Prostate gland (tissue), 2 donors: ENCODE results near the gene BCAT1. TPM values are rescaled to one million over a fixed set of nuclear protein-coding genes. Genes with fewer than 3 reads are reported as not detected.
A peak's percentile ranks its signal among the peaks of the same experiment; 100 is the strongest.
"Not testable (repeated sequence)": the region's sequence is repeated elsewhere in the genome, so short reads cannot be mapped to it uniquely, and the experiment has no call there.

Experiments
- DNase-seq: peaks from one replicate; pipeline ENCODE4 v3.0.0-alpha.2; 2019; ENCODE audit warnings: low spot score
- H3K27ac ChIP-seq, 2 donors: fragments of 200-600 bp; sonication (generic); 2 replicates each; pipeline ENCODE4 v1.5.1; 2017 to 2019
- H3K27me3 ChIP-seq: fragments of 200-600 bp; sonication (generic); replicated peaks from 2 replicates; pipeline ENCODE4 v1.5.1; 2019; ENCODE audit not compliant: insufficient read depth
- H3K36me3 ChIP-seq, 2 donors: fragments of 200-600 bp; sonication (generic); 1 replicate in 1 of 2; 2 replicates in 1 of 2; pipeline versions ENCODE4 v1.5.1 to v1.8.1; 2017 to 2019
- H3K4me1 ChIP-seq: fragments of 200-600 bp; sonication (generic); replicated peaks from 2 replicates; pipeline ENCODE4 v1.5.1; 2019
- H3K4me3 ChIP-seq, 2 donors: fragments of 200-600 bp; sonication (generic); 2 replicates each; pipeline ENCODE4 v1.5.1; 2017 to 2019
- H3K9me3 ChIP-seq: fragments of 200-600 bp; sonication (generic); 2 replicates; pipeline ENCODE4 v1.5.1; 2017
- POLR2A ChIP-seq: fragments of 450-650 bp; IDR thresholded peaks from one replicate; pipeline ENCODE4 v1.6.1; 2016; ENCODE audit warnings: antibody characterized with exemption, mild to moderate bottlenecking
- POLR2AphosphoS5 ChIP-seq: sonication (generic); formaldehyde crosslinking; IDR thresholded peaks from one replicate; pipeline ENCODE4 v1.6.1; 2017; ENCODE audit warnings: antibody characterized with exemption
- WGBS: methylation state at CpG from one replicate; pipeline ENCODE4 v1.1.5; 2018; 5-methylcytosine and 5-hydroxymethylcytosine counted together
- intact Hi-C: fragments of 100-400 bp; cut with DNase I; formaldehyde crosslinking; loops from one replicate; pipeline ENCODE4 v1.14.2; 2022
- total RNA-seq, 2 donors: library from RNA; depleted of rRNA; stranded (reverse); fragments of >200 nt; gene quantifications; one replicate each; pipeline ENCODE4 v1.1.0, GENCODE V29; 2016
- TF ChIP-seq, protein P1 (sequence below), 4 experiments: fragments of 200-600 bp in 2 of 4; fragments of 450-650 bp in 2 of 4; sonication (generic) in 2 of 4; IDR thresholded peaks; 1 replicate in 3 of 4; 2 replicates in 1 of 4; pipeline ENCODE4 v1.5.1; 2016 to 2019; ENCODE audit warnings: antibody characterized with exemption in 4 of 4, mild to moderate bottlenecking in 2 of 4, moderate library complexity in 2 of 4

The BCAT1 gene
- total RNA-seq, 2 donors from 2014 or later = 0.59 to 43.1 TPM

DNA sequence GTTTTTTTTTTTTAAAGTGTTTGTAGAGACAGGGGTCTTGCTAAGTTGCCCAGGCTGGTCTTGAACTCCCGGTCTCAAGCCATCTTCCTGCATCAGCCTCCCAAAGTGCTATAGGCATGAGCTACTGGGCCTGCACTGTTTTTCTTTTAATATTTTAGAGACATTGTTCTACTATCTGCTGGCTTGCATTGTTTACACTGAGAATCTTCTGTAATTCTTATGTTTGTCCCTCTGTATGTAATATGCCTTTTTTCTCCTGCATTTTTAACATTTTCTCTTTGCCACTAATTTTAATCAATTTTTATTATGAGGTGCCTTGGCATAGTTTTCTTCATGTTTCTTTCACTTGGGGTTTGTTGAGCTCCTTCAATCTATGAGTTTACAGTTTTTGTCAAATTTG lies 15.4 kb upstream of the BCAT1 start:
- no peak for TF ChIP-seq POLR2A
- TF ChIP-seq, protein P1, sequence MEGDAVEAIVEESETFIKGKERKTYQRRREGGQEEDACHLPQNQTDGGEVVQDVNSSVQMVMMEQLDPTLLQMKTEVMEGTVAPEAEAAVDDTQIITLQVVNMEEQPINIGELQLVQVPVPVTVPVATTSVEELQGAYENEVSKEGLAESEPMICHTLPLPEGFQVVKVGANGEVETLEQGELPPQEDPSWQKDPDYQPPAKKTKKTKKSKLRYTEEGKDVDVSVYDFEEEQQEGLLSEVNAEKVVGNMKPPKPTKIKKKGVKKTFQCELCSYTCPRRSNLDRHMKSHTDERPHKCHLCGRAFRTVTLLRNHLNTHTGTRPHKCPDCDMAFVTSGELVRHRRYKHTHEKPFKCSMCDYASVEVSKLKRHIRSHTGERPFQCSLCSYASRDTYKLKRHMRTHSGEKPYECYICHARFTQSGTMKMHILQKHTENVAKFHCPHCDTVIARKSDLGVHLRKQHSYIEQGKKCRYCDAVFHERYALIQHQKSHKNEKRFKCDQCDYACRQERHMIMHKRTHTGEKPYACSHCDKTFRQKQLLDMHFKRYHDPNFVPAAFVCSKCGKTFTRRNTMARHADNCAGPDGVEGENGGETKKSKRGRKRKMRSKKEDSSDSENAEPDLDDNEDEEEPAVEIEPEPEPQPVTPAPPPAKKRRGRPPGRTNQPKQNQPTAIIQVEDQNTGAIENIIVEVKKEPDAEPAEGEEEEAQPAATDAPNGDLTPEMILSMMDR (IDR thresholded peaks at IDR 0.05) = no peak
- no peak for TF ChIP-seq POLR2AphosphoS5
- Histone ChIP-seq H3K36me3 (no peaks in the 10 kb centered on the region), H3K27me3 (no peaks in the 10 kb centered on the region), H3K4me3 (no peak overlapping the region), H3K4me1 (no peaks in the 10 kb centered on the region), H3K9me3 (no peaks in the 10 kb centered on the region), H3K27ac (no peak overlapping the region)
- WGBS = 100% methylated on average over 1 of the region's 1 CpG
- no peak for DNase-seq
- intact Hi-C loops = no loop called here

DNA sequence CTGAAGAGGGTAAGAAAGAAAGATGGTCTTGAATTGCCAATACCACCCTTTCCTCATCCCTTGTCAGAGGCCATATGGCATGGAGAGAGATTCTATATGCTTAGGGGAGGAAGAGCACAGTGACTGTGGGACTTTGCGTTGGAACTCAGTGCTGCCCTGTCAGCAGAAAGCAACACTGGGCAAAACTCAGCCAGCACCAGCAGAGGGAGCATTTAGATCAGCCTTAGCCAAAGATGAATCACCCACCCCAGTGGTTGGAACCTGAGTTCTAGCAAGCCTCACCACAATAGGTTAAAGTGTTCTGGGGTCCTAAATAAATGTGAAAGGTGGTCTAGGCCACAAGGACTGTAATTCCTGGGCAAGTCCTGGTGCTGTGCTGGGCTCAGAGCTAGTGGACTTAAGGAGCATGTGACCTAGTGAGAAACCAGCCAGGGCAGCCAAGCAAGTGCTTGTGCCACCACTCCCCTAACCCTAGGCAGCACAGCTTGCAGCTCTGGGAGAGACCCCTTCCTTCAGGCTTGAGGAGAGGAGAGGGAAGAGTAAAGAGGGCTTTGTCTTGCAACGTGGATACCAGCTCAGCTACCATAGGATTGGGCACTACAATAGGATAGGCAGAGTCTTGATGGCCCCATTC lies 11.4 kb upstream of the BCAT1 start:
- H3K4me1 ChIP-seq = no peaks in the 10 kb centered on the region
- H3K9me3 ChIP-seq = no peaks in the 10 kb centered on the region
- no peak overlapping the region for H3K27ac ChIP-seq
- no peak for DNase-seq
- 15% methylated on average over 2 of the region's 2 CpGs for WGBS
- no peaks in the 10 kb centered on the region for H3K27me3 ChIP-seq
- H3K36me3 ChIP-seq = no peaks in the 10 kb centered on the region
- TF ChIP-seq POLR2A = no peak
- TF ChIP-seq, protein P1 (IDR thresholded peaks at IDR 0.05) = peak in 1 of 4 experiments; percentile 22
- TF ChIP-seq POLR2AphosphoS5 = no peak
- H3K4me3 ChIP-seq = no peak overlapping the region
- intact Hi-C loops = no loop called here

DNA sequence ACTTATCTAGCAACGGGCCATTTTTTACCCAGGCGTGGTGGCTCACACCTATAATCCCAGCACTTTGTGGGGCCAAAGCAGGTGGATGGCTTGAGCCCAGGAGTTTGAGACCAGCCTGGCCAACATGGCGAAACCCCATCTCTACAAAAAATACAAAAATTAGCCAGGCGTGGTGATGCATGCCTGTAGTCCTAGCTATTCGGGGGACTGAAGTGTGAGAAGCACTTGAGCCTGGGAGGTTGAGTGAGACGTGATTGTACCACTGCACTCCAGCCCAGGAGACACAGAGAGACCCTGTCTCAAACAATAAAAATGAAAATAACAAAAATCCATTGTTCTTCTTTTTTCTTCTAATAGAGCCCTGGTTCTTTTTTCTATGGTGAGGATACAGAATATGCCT lies 7.5 kb upstream of the BCAT1 start:
- H3K4me1 ChIP-seq, intact Hi-C loops, H3K4me3 ChIP-seq, H3K9me3 ChIP-seq, H3K36me3 ChIP-seq, DNase-seq, H3K27me3 ChIP-seq, H3K27ac ChIP-seq: not testable (repeated sequence)
- 79% methylated on average over 6 of the region's 6 CpGs for WGBS

DNA sequence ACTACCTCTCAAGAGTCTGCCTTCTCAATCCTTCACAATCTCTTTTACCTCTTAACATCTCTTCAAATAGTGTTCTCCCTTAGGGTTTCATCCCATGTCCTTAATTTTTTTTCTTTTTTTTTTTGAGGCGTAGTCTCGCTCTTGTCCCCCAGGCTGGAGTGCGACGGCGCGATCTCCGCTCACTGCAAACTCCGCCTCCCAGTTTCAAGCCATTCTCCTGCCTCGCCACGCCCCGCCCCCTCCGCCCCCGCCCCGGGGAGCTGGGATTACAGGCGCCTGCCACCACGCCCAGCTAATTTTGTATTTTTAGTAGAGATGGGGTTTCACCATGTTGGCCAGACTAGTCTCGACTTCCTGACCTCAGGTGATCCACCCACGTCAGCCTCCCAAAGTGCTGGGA lies 7.0 kb upstream of the BCAT1 start:
- H3K27me3 ChIP-seq = no peaks in the 10 kb centered on the region
- no peak overlapping the region for H3K4me3 ChIP-seq
- DNase-seq = no peak
- no peaks in the 10 kb centered on the region for H3K36me3 ChIP-seq
- no peaks in the 10 kb centered on the region for H3K9me3 ChIP-seq
- TF ChIP-seq POLR2A (no peak), POLR2AphosphoS5 (no peak)
- TF ChIP-seq, protein P1 (IDR thresholded peaks at IDR 0.05) = no peak
- no peaks in the 10 kb centered on the region for H3K4me1 ChIP-seq
- 88% methylated on average over 18 of the region's 18 CpGs for WGBS
- intact Hi-C loops = no loop called here
- H3K27ac ChIP-seq = no peak overlapping the region

DNA sequence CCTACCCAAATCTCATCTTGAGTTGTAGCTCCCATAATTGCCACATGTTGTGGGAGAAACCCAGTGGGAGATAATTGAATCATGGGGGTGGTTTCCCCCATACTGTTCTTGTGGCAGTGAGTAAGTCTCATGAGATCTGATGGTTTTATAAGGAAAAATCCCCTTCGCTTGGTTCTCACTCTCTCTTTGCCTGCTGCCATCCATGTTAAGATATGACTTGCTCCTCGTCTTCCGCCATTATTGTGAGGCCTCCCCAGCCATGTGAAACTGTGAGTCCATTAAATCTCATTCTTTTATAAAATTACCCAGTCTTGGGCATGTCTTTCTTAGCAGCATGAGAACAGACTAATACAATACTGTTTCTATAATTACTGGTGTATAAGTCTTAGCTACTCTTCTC lies 6.5 kb upstream of the BCAT1 start:
- no peak overlapping the region for H3K27ac ChIP-seq
- WGBS = 98% methylated on average over 3 of the region's 3 CpGs
- intact Hi-C loops = no loop called here

More for the DNA sequence above, 6.5 kb upstream of the BCAT1 start:
- no peak overlapping the region for H3K4me3 ChIP-seq
- H3K4me1 ChIP-seq = no peaks in the 10 kb centered on the region
- no peaks in the 10 kb centered on the region for H3K36me3 ChIP-seq
- no peaks in the 10 kb centered on the region for H3K9me3 ChIP-seq
- DNase-seq = no peak
- TF ChIP-seq POLR2AphosphoS5 = no peak
- TF ChIP-seq, protein P1 (IDR thresholded peaks at IDR 0.05) = no peak
- H3K27me3 ChIP-seq = no peaks in the 10 kb centered on the region
